Endothelial cell of umbilical vein (primary cell): ENCODE measurements around the gene NCS1.

Experiments used
- EZH2 ChIP-seq: IDR thresholded peaks from 2 replicates; pipeline ENCODE4 v1.6.1; 2012; ENCODE audit warnings: borderline replicate concordance, low read depth, mild to moderate bottlenecking, moderate library complexity, low read length, inconsistent platforms; ENCODE audit not compliant: severe bottlenecking
- FOS ChIP-seq: IDR thresholded peaks from 2 replicates; pipeline ENCODE4 v1.6.1; 2011; ENCODE audit warnings: mild to moderate bottlenecking, low read length, moderate library complexity, borderline replicate concordance; ENCODE audit not compliant: insufficient read depth
- JUN ChIP-seq: IDR thresholded peaks from 2 replicates; pipeline ENCODE4 v1.6.1; 2011; ENCODE audit warnings: borderline replicate concordance, low read depth; ENCODE audit not compliant: insufficient read length, insufficient read depth
- MYC ChIP-seq: IDR thresholded peaks from one replicate; pipeline ENCODE4 v1.6.1; 2011; ENCODE audit warnings: mild to moderate bottlenecking, low read depth, low read length
- POLR2A ChIP-seq: IDR thresholded peaks from 2 replicates; pipeline ENCODE4 v1.6.1; 2012; ENCODE audit warnings: low read depth, mild to moderate bottlenecking, control low read depth, low read length
- POLR2AphosphoS5 ChIP-seq: IDR thresholded peaks from 2 replicates; pipeline ENCODE4 v1.6.1; 2012; ENCODE audit warnings: low read depth, mild to moderate bottlenecking, control low read depth, low read length, moderate library complexity; ENCODE audit not compliant: insufficient read depth
- TF ChIP-seq, protein P1 (sequence below): IDR thresholded peaks from 2 replicates; pipeline ENCODE4 v1.6.1; 2011; ENCODE audit not compliant: insufficient read depth, insufficient read length
- TF ChIP-seq, protein P2 (sequence below), 2 donors: IDR thresholded peaks; 1 replicate in 1 of 2; 2 replicates in 1 of 2; pipeline ENCODE4 v1.5.1; 2011; ENCODE audit warnings: low read length in 2 of 2, mild to moderate bottlenecking in 2 of 2, moderate library complexity in 2 of 2, control low read depth in 1 of 2, inconsistent platforms in 1 of 2, low read depth in 1 of 2; ENCODE audit not compliant: insufficient read depth in 1 of 2; ENCODE audit errors: extremely low read depth in 1 of 2

DNA sequence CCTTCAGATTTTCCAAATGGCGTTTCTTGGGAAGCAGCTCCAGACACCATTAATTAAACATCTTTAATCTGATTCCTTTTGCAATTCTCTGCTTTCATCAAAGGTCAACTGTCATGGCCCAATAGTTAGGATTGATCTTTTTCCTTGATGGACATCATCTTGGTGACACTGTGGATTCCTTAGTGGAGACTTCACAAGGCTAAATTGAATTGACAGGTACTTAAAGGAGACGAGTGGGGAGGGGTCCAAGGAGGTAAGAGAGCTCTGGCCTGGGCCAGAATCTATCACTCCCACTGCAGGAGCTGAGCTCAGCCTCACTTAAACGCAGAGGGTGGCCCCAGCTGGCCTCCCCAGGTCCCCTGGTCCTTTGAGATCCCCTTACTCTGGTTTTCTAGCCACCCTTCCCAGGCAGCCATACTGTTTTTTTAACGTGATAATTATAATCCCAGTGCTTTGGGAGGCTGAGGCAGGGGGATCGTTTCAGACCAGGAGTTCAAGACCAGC lies 83.5 kb downstream of the NCS1 start:
- TF ChIP-seq POLR2AphosphoS5 (no peak), EZH2 (no peak), POLR2A (no peak), JUN (no peak), MYC (no peak), FOS (no peak)
- TF ChIP-seq, protein P1, sequence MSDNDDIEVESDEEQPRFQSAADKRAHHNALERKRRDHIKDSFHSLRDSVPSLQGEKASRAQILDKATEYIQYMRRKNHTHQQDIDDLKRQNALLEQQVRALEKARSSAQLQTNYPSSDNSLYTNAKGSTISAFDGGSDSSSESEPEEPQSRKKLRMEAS, result no peak
- TF ChIP-seq, protein P2, sequence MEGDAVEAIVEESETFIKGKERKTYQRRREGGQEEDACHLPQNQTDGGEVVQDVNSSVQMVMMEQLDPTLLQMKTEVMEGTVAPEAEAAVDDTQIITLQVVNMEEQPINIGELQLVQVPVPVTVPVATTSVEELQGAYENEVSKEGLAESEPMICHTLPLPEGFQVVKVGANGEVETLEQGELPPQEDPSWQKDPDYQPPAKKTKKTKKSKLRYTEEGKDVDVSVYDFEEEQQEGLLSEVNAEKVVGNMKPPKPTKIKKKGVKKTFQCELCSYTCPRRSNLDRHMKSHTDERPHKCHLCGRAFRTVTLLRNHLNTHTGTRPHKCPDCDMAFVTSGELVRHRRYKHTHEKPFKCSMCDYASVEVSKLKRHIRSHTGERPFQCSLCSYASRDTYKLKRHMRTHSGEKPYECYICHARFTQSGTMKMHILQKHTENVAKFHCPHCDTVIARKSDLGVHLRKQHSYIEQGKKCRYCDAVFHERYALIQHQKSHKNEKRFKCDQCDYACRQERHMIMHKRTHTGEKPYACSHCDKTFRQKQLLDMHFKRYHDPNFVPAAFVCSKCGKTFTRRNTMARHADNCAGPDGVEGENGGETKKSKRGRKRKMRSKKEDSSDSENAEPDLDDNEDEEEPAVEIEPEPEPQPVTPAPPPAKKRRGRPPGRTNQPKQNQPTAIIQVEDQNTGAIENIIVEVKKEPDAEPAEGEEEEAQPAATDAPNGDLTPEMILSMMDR (IDR thresholded peaks at IDR 0.05; ENCODE audit: extremely low read depth in 1 of 2, insufficient read depth in 1 of 2, low read depth in 1 of 2, low read length in 2 of 2), result no peak
